Endothelial cell of umbilical vein (primary cell): Measurements from ENCODE around the gene BCAS3.

Source experiments
- CTCF ChIP-seq, 2 donors: IDR thresholded peaks; 1 replicate in 1 of 2; 2 replicates in 1 of 2; pipeline ENCODE4 v1.5.1; 2011; ENCODE audit warnings: low read length in 2 of 2, mild to moderate bottlenecking in 2 of 2, moderate library complexity in 2 of 2, control low read depth in 1 of 2, inconsistent platforms in 1 of 2, low read depth in 1 of 2; ENCODE audit not compliant: insufficient read depth in 1 of 2; ENCODE audit errors: extremely low read depth in 1 of 2
- EZH2 ChIP-seq: IDR thresholded peaks from 2 replicates; pipeline ENCODE4 v1.6.1; 2012; ENCODE audit warnings: borderline replicate concordance, low read depth, mild to moderate bottlenecking, moderate library complexity, low read length, inconsistent platforms; ENCODE audit not compliant: severe bottlenecking
- GATA2 ChIP-seq: IDR thresholded peaks from 2 replicates; pipeline ENCODE4 v1.7.0; 2011; ENCODE audit warnings: low read depth, mild to moderate bottlenecking, moderate library complexity, mixed read lengths, low read length; ENCODE audit not compliant: insufficient read length, insufficient read depth
- POLR2A ChIP-seq: IDR thresholded peaks from 2 replicates; pipeline ENCODE4 v1.6.1; 2012; ENCODE audit warnings: low read depth, mild to moderate bottlenecking, control low read depth, low read length

DNA sequence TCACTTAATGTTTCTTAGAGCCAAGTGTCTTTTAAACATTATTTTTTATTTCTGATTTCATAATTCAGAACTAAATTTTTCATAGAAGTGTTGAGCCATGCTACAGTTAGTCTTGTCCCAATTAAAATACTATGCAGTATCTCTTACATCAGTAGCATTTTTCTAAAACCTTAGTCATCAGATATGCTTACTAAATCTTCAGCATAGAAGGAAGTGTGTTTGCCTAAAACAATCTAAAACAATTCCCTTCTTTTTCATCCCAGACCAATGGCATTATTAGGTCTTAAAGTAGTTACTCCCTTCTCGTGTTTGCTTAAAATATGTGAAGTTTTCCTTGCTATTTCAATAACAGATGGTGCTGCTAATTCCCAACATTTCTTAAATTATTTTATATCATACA, 13.6 kb upstream of the BCAS3 start:
- no peak for TF ChIP-seq CTCF (IDR thresholded peaks at IDR 0.05; ENCODE audit: extremely low read depth in 1 of 2, insufficient read depth in 1 of 2, low read depth in 1 of 2, low read length in 2 of 2)
- TF ChIP-seq POLR2A = no peak
- TF ChIP-seq EZH2 = no peak
- no peak for TF ChIP-seq GATA2
